Activated CD8-positive, alpha-beta T cell treated with anti-CD3 and anti-CD28 coated beads for 36 hours (primary cell): ENCODE data around the gene UBXN11. TPM values are rescaled to one million over a fixed set of nuclear protein-coding genes. Genes with fewer than 3 reads are reported as not detected.

Experiments used
- ATAC-seq: fragments of 200-7000 bp; cut with Tn5 transposase; one replicate; pipeline ENCODE4 v1.10.0; 2021; ENCODE audit warnings: mild to moderate bottlenecking, moderate library complexity
- CTCF ChIA-PET: fragments of 350-600 bp; sonication (Branson Sonifier 250); formaldehyde crosslinking; loops from one replicate; lab custom pipeline; 2021; ENCODE audit warnings: antibody characterized with exemption; lab: Charles Lee
- POLR2A ChIA-PET: fragments of 350-600 bp; sonication (Branson Sonifier 250); formaldehyde crosslinking; loops from one replicate; lab custom pipeline; 2021; ENCODE audit warnings: antibody characterized with exemption; lab: Charles Lee
- DNase-seq: peaks from one replicate; pipeline ENCODE4 v3.0.0-alpha.2; 2020
- H3K27ac Mint-ChIP-seq: one replicate; pipeline ENCODE4 v1.8.0; 2021; ENCODE audit warnings: mild to moderate bottlenecking, mixed read lengths
- H3K27me3 Mint-ChIP-seq: one replicate; pipeline ENCODE4 v1.8.0; 2021; ENCODE audit warnings: mixed read lengths
- H3K36me3 Mint-ChIP-seq: one replicate; pipeline ENCODE4 v1.8.0; 2021; ENCODE audit warnings: low read depth, mixed read lengths
- H3K4me1 Mint-ChIP-seq: one replicate; pipeline ENCODE4 v1.8.0; 2021; ENCODE audit warnings: low read depth, mixed read lengths
- H3K4me3 Mint-ChIP-seq: one replicate; pipeline ENCODE4 v1.8.0; 2021; ENCODE audit warnings: mild to moderate bottlenecking, moderate library complexity, mixed read lengths
- H3K9me3 Mint-ChIP-seq: one replicate; pipeline ENCODE4 v1.8.0; 2021; ENCODE audit warnings: mixed read lengths
- intact Hi-C: fragments of 100-400 bp; cut with micrococcal nuclease; formaldehyde crosslinking; loops from one replicate; pipeline ENCODE4 v1.10.0; 2022
- total RNA-seq, 2 experiments: library from RNA; stranded (reverse); gene quantifications; one replicate each; pipeline ENCODE4 v1.2.3, GENCODE V29; 2021
- TF ChIP-seq, protein P1 (sequence below): fragments of 200-600 bp; IDR thresholded peaks from one replicate; pipeline ENCODE4 v1.8.0; 2022; ENCODE audit warnings: antibody characterized with exemption, mild to moderate bottlenecking

UBXN11 gene
- total RNA-seq, 2 experiments from 2014 or later, result 24.9 to 26.0 TPM

DNA sequence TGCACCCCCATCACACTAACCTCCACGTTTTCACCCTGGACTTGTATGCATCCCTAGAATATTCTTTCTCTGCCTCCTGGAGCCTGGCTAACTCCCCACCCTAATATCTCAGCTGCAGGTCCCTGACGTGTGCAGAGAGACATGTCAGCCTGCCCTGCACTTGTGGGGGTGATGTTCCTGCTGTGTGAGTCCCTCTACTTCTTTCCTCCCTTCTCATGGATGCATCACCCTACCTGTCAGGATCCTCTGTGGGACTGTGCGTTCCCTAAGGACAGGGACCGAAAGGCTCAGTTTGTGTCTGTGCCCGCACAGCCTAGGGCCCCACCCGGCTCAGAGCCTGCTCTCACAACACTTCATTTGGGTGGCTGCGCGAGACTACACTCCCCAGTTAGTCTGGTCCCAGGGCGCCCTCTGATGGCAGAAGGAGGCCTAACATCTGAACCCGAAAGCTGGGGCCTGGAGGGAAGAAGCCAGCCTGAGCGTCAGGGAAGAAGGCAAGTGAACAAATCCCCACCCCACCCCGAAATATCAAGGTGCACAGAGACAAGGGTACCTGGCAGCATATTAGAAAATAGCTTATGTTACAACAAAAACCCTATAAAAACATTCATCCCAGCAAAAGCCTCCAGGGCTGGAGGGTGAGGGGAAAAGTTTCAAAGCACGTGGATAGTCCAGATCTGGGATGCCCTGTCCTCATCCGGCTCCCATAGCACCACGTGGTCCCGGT, 15.0 kb upstream of the UBXN11 start:
- H3K27me3 Mint-ChIP-seq, result no peaks in the 10 kb centered on the region
- POLR2A ChIA-PET, result interaction anchor here (0.6 to 11.3 kb wide), 11 partner anchors 12 to 195 kb away, joined by 3 to 284 read pairs (median 3); partner anchors contain the start of genes SH3BGRL3 and ZNF593
- peak overlapping the region; percentile 94 for H3K27ac Mint-ChIP-seq
- peak; percentile 98 for DNase-seq
- peaks cover 49% of the 10 kb centered on the region for H3K4me1 Mint-ChIP-seq
- intact Hi-C loops, result loop anchor here (2.0 kb wide), 2 partner anchors 33 to 45 kb away; no protein-coding TSS in a partner anchor
- TF ChIP-seq, protein P1, sequence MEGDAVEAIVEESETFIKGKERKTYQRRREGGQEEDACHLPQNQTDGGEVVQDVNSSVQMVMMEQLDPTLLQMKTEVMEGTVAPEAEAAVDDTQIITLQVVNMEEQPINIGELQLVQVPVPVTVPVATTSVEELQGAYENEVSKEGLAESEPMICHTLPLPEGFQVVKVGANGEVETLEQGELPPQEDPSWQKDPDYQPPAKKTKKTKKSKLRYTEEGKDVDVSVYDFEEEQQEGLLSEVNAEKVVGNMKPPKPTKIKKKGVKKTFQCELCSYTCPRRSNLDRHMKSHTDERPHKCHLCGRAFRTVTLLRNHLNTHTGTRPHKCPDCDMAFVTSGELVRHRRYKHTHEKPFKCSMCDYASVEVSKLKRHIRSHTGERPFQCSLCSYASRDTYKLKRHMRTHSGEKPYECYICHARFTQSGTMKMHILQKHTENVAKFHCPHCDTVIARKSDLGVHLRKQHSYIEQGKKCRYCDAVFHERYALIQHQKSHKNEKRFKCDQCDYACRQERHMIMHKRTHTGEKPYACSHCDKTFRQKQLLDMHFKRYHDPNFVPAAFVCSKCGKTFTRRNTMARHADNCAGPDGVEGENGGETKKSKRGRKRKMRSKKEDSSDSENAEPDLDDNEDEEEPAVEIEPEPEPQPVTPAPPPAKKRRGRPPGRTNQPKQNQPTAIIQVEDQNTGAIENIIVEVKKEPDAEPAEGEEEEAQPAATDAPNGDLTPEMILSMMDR, result peak; percentile 94
- CTCF ChIA-PET, result interaction anchor here (0.6 to 15.0 kb wide), 50 partner anchors 8 to 177 kb away, joined by 3 to 282 read pairs (median 5); partner anchors contain the start of genes C1orf232, CEP85, LIN28A and SH3BGRL3
- ATAC-seq, result peak; percentile 62
- H3K4me3 Mint-ChIP-seq, result peak overlapping the region; percentile 93
- H3K36me3 Mint-ChIP-seq, result peaks cover 48% of the 10 kb centered on the region
- no peaks in the 10 kb centered on the region for H3K9me3 Mint-ChIP-seq

DNA sequence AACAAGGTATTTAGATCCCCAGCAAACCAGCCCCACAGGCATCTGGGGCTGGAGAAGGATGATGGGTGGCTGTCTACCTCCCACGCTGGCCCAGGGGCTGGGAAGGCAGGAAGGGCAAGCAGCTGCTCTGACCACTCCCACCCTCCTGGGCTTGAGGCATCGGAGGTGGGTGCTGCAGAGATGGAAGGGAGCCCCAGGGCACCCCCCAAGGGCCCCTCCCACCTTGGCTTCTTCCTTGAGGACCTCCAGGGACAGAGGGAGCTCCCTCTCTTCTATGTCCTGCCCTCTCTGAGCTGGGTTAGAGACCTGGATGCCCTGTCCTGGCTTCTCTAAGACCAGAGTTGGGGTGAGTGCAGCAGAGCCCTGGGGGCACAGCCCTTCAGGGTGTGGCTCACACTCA, 14.5 kb upstream of the UBXN11 start:
- TF ChIP-seq, protein P1, result no peak
- ChIA-PET CTCF (interaction anchor here (0.6 to 15.0 kb wide), 26 partner anchors 9 to 176 kb away, joined by 3 to 282 read pairs (median 6); partner anchors contain the start of genes CEP85, LIN28A, SH3BGRL3 and UBXN11), POLR2A (interaction anchor here (0.9 to 11.3 kb wide), 6 partner anchors 11 to 112 kb away, joined by 3 to 284 read pairs (median 4); partner anchors contain the start of genes SH3BGRL3 and UBXN11)
- Mint-ChIP-seq H3K9me3 (no peaks in the 10 kb centered on the region), H3K27ac (peak overlapping the region; percentile 94), H3K4me1 (peaks cover 54% of the 10 kb centered on the region), H3K27me3 (no peaks in the 10 kb centered on the region), H3K36me3 (peaks cover 48% of the 10 kb centered on the region), H3K4me3 (peak overlapping the region; percentile 93)
- no peak for ATAC-seq
- peak; percentile 10 for DNase-seq
- intact Hi-C loops, result loop anchor here (2.0 kb wide), 2 partner anchors 32 to 44 kb away; no protein-coding TSS in a partner anchor

DNA sequence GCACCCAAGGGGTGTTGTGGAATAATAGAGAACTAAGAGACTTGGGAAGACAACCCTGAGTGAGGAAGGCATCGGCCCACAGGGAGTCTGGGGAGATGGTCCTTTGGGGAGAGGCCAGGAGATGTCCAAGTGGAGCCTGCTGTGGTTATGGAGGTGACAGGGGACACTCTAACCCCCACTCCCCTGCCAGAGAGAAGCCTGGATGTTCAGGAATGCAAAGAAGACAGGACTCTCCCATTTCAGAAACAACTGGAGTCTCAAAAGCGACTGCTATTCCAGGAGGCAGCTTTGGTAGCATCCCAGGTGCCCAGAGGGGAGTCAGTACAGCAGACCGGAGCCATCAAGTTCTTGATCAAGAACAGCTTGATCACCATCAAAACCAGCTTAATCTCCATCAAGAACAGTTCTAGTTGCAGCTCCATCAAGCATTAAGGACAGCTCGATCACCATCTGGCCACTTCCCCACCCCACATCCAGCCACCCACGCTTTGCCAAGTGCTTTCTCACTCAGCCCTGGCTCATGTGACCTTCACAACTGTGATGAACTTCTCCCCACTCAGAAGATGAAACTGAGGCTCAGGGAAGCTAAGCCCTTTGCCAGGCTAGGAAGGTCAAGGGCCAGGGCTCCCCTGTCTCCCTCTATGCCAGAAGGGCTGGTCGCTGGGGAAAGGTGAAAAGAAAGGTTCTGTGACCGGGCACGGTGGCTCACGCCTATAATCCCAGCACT, 12.1 kb upstream of the UBXN11 start:
- no peaks in the 10 kb centered on the region for H3K27me3 Mint-ChIP-seq
- peaks cover 45% of the 10 kb centered on the region for H3K36me3 Mint-ChIP-seq
- ChIA-PET POLR2A (interaction anchor here (1.2 to 11.3 kb wide), 5 partner anchors 12 to 164 kb away, joined by 4 to 284 read pairs (median 4); partner anchors contain the start of genes SH3BGRL3 and UBXN11), CTCF (interaction anchor here (0.8 to 15.0 kb wide), 12 partner anchors 11 to 148 kb away, joined by 3 to 282 read pairs (median 6); partner anchors contain the start of genes CEP85, SH3BGRL3, UBXN11 and ZNF593)
- H3K4me1 Mint-ChIP-seq, result peaks cover 68% of the 10 kb centered on the region
- intact Hi-C loops, result loop anchor here (5.0 kb wide), 1 partner anchor 54 kb away; the partner anchor contains the start of gene ZNF683
- H3K9me3 Mint-ChIP-seq, result no peaks in the 10 kb centered on the region
- ATAC-seq (peak; percentile 25), DNase-seq (peak; percentile 84)
- peak overlapping the region; percentile 93 for H3K4me3 Mint-ChIP-seq
- TF ChIP-seq, protein P1, result no peak
- peak overlapping the region; percentile 89 for H3K27ac Mint-ChIP-seq

- POLR2A ChIA-PET, result interaction anchor here (1.2 to 11.3 kb wide), 5 partner anchors 11 to 163 kb away, joined by 4 to 284 read pairs (median 4); partner anchors contain the start of genes SH3BGRL3 and UBXN11
- intact Hi-C loops, result loop anchor here (5.0 kb wide), 1 partner anchor 55 kb away; the partner anchor contains the start of gene ZNF683
- DNase-seq (peak; percentile 91), ATAC-seq (peak; percentile 79)
- Mint-ChIP-seq H3K4me3 (peak within 1 kb of the TSS; percentile 93), H3K27ac (peak within 1 kb of the TSS; percentile 89), H3K27me3 (no peaks in the 10 kb centered on the region), H3K36me3 (peaks cover 38% of the 10 kb centered on the region), H3K9me3 (no peaks in the 10 kb centered on the region), H3K4me1 (peaks cover 62% of the 10 kb centered on the region)
- CTCF ChIA-PET, result interaction anchor here (0.8 to 15.0 kb wide), 11 partner anchors 10 to 148 kb away, joined by 3 to 282 read pairs (median 8); partner anchors contain the start of genes CEP85, SH3BGRL3, UBXN11 and ZNF593
- TF ChIP-seq, protein P1, result no peak
Measured at GRCh38 chr1:26317612-26318337, 11.3 kb upstream of the UBXN11 start, which contains the start of gene CD52. CD52 (plus strand) TSS chr1:26317958; CDS start chr1:26318018, 60 bp downstream.
